HepG2 (cell line): Measurements from ENCODE around the gene KANSL3. TPM values are rescaled to one million over a fixed set of nuclear protein-coding genes. Genes with fewer than 3 reads are reported as not detected.
"Not testable (repeated sequence)": the region's sequence is repeated elsewhere in the genome, so short reads cannot be mapped to it uniquely, and the experiment has no call there.

Experiments
- ATAC-seq: fragments of 200-7000 bp; cut with Tn5 transposase; 3 replicates; pipeline ENCODE4 v1.9.1; 2020; ENCODE audit warnings: mild to moderate bottlenecking, moderate library complexity
- BruUV-seq: library from RNA; stranded (reverse); fragments of 400-500 nt; replicated peaks from 2 replicates; lab custom pipeline; 2021; lab: Mats Ljungman, UMichigan
- CTCF ChIA-PET: fragments of 300-600 bp; formaldehyde crosslinking; extraction: SDS; loops from one replicate; lab custom pipeline; 2021; ENCODE audit warnings: low total read pairs, inconsistent platforms, low intra/inter-chr PET ratio; lab: Yijun Ruan, JAX
- POLR2A ChIA-PET: fragments of 350-600 bp; sonication (Branson Sonifier 250); formaldehyde crosslinking; loops from one replicate; lab custom pipeline; 2020; ENCODE audit warnings: antibody characterized with exemption, inconsistent platforms; lab: Yijun Ruan, JAX
- DNase-seq: peaks from one replicate; pipeline ENCODE4 v3.0.0-alpha.2; 2015; ENCODE audit warnings: low spot score
- FAIRE-seq: peaks from 3 replicates; lab custom pipeline; 2011; peaks lifted over from hg19 to GRCh38; lab: Jason Lieb, UNC
- H2AFZ ChIP-seq: one replicate; pipeline ENCODE4 v1.6.1; 2011; ENCODE audit warnings: low read length, inconsistent platforms
- H3K27ac ChIP-seq: fragments of 300-600 bp; 3 replicates; pipeline ENCODE4 v1.8.0; 2011; ENCODE audit warnings: mixed run types, mild to moderate bottlenecking, mixed read lengths, low read length, inconsistent platforms; ENCODE audit not compliant: insufficient read depth; ENCODE audit errors: extremely low read length
- H3K27me3 ChIP-seq, 2 experiments: fragments of 200-600 bp in 1 of 2; 2 replicates in 1 of 2; 3 replicates in 1 of 2; pipeline versions ENCODE4 v1.6.0 to v1.8.0; 2011; ENCODE audit warnings: low read length in 2 of 2, mild to moderate bottlenecking in 2 of 2, moderate library complexity in 2 of 2, inconsistent platforms in 1 of 2; ENCODE audit not compliant: insufficient read depth in 2 of 2, control insufficient read depth in 1 of 2
- H3K36me3 ChIP-seq, 2 experiments: fragments of 200-600 bp in 1 of 2; replicated peaks in 1 of 2; 2 replicates in 1 of 2; 3 replicates in 1 of 2; pipeline versions ENCODE4 v1.5.1 to v1.8.0; 2011; ENCODE audit warnings: low read length in 2 of 2, inconsistent platforms in 1 of 2; ENCODE audit not compliant: insufficient read depth in 2 of 2, control insufficient read depth in 1 of 2
- H3K4me1 ChIP-seq: 2 replicates; pipeline ENCODE4 v1.5.1; 2012; ENCODE audit warnings: low read length, inconsistent platforms; ENCODE audit not compliant: insufficient read depth
- H3K4me2 ChIP-seq: 2 replicates; pipeline ENCODE4 v1.6.0; 2011; ENCODE audit warnings: low read depth, low read length, inconsistent platforms
- H3K4me3 ChIP-seq, 3 experiments: fragments of 200-600 bp in 1 of 3; sonication (generic), shearing (Covaris generic) in 1 of 3; replicated peaks in 1 of 3; 2 replicates each; pipeline ENCODE4 v1.5.1; 2011 to 2016; ENCODE audit warnings: low read length in 3 of 3, inconsistent platforms in 2 of 3, low read depth in 2 of 3, mild to moderate bottlenecking in 2 of 3, control low read depth in 1 of 3, mixed read lengths in 1 of 3; ENCODE audit not compliant: insufficient read depth in 1 of 3
- H3K79me2 ChIP-seq: one replicate; pipeline ENCODE4 v1.6.1; 2011; ENCODE audit warnings: low read length, inconsistent platforms; ENCODE audit not compliant: insufficient read depth
- H3K9ac ChIP-seq: 2 replicates; pipeline ENCODE4 v1.6.0; 2011; ENCODE audit warnings: mild to moderate bottlenecking, low read depth, low read length, inconsistent platforms; ENCODE audit not compliant: insufficient read depth
- H3K9me3 ChIP-seq: 2 replicates; pipeline ENCODE4 v1.5.1; 2012; ENCODE audit warnings: mild to moderate bottlenecking, low read length
- H4K20me1 ChIP-seq: 2 replicates; pipeline ENCODE4 v1.6.0; 2011; ENCODE audit warnings: inconsistent platforms, mild to moderate bottlenecking, low read length, moderate library complexity; ENCODE audit not compliant: insufficient read depth
- MZF1 ChIP-seq: sonication (generic); formaldehyde crosslinking; IDR thresholded peaks from 2 replicates; pipeline ENCODE4 v1.8.1; 2023; ENCODE audit warnings: mild to moderate bottlenecking, missing genetic modification reagents, borderline replicate concordance
- SAFB2 ChIP-seq: sonication (generic); formaldehyde crosslinking; IDR thresholded peaks from 2 replicates; pipeline ENCODE4 v1.5.1; 2020; ENCODE audit warnings: missing genetic modification reagents, low read depth, mild to moderate bottlenecking, borderline replicate concordance
- TIGD3 ChIP-seq: sonication (generic); formaldehyde crosslinking; IDR thresholded peaks from 2 replicates; pipeline ENCODE4 v1.5.1; 2020; ENCODE audit warnings: mild to moderate bottlenecking, missing genetic modification reagents, borderline replicate concordance
- U2AF1 ChIP-seq: fragments of 200-400 bp; formaldehyde crosslinking; optimal IDR thresholded peaks from 2 replicates; pipeline ENCODE3; 2017; ENCODE audit warnings: mild to moderate bottlenecking, low read depth, low read length
- ZBTB46 ChIP-seq: sonication (generic); formaldehyde crosslinking; IDR thresholded peaks from 2 replicates; pipeline ENCODE4 v1.4.0; 2020; ENCODE audit warnings: mild to moderate bottlenecking, missing genetic modification reagents, borderline replicate concordance
- ZNF263 ChIP-seq: sonication (generic); formaldehyde crosslinking; IDR thresholded peaks from 2 replicates; pipeline ENCODE4 v1.4.0; 2020; ENCODE audit warnings: missing genetic modification reagents
- ZNF343 ChIP-seq: sonication (generic); formaldehyde crosslinking; IDR thresholded peaks from 2 replicates; pipeline ENCODE4 v1.4.0; 2020; ENCODE audit warnings: mild to moderate bottlenecking, missing genetic modification reagents
- WGBS: methylation state at CpG from one replicate; pipeline ENCODE4 v1.1.6; 2017; ENCODE audit warnings: low lambda C conversion rate; 5-methylcytosine and 5-hydroxymethylcytosine counted together
- in situ Hi-C: cut with HindIII; loops from 2 replicates; pipeline ENCODE4 v1.10.0; 2017; ENCODE audit warnings: low pct_unique_long_range_greater_than_20kb; ENCODE audit not compliant: extremely low pct_ligation_motif_present
- intact Hi-C: fragments of 100-400 bp; cut with micrococcal nuclease; formaldehyde crosslinking; loops from one replicate; pipeline ENCODE4 v1.10.0; 2022; ENCODE audit not compliant: unreplicated experiment
- polyA plus RNA-seq, 8 experiments: library from polyadenylated mRNA; depleted of rRNA in 3 of 8; stranded (reverse) in 7 of 8; unstranded in 1 of 8; fragments of >200 nt; fragmentation: Illumina TruSeq in 4 of 8; extraction: Trizol in 4 of 8; gene quantifications; 2 replicates each; pipeline versions ENCODE4 v1.2.1 to v1.2.3, GENCODE V29; 2011 to 2016; ENCODE audit warnings: low read depth in 4 of 8, missing spikeins in 1 of 8, mixed read lengths in 1 of 8; ENCODE audit not compliant: insufficient read depth in 1 of 8
- total RNA-seq, 5 experiments: library from RNA; depleted of rRNA; stranded (reverse); fragments of >200 nt; fragmentation: Illumina TruSeq; extraction: Trizol; gene quantifications; 2 replicates each; pipeline ENCODE4 v1.2.3, GENCODE V29; 2016; ENCODE audit warnings: low read depth in 1 of 5

The KANSL3 gene
- total and polyA plus RNA-seq, 2 of the 13 experiments (the other 11 are each of a cell fraction or from before 2014, with no cell fraction given): 20.8 to 37.3 TPM

- TF ChIP-seq SAFB2 (CRISPR knock-in tag): 0 out of 2 replicates have a peak, but pooled peaks have one; percentile 9
- TF ChIP-seq MZF1: 0 out of 2 replicates have a peak, but pooled peaks have one; percentile 14
- 0 out of 2 replicates have a peak, but pooled peaks have one; percentile 15 for TF ChIP-seq ZNF343 (CRISPR knock-in tag)
- 0 out of 2 replicates have a peak, but pooled peaks have one; percentile 8 for TF ChIP-seq ZNF263 (CRISPR knock-in tag)
- TF ChIP-seq ZBTB46 (CRISPR knock-in tag): 0 out of 2 replicates have a peak, but pooled peaks have one; percentile 17
- TF ChIP-seq TIGD3 (CRISPR knock-in tag): 0 out of 2 replicates have a peak, but pooled peaks have one; percentile 74
- peak; percentile 17 for TF ChIP-seq U2AF1
- not testable (repeated sequence) for H2AFZ ChIP-seq
- peak overlapping the region; percentile 95 for H3K4me2 ChIP-seq
Observed at GRCh38 chr2:96553957-96554292, 84.2 kb downstream of the KANSL3 start.

More at GRCh38 chr2:96553957-96554292, 84.2 kb downstream of the KANSL3 start:
- BruUV-seq, CTCF ChIA-PET, in situ Hi-C loops, DNase-seq, H4K20me1 ChIP-seq, H3K79me2 ChIP-seq, H3K27me3 ChIP-seq, H3K36me3 ChIP-seq, H3K9me3 ChIP-seq, ATAC-seq, FAIRE-seq, H3K27ac ChIP-seq: not testable (repeated sequence)
- POLR2A ChIA-PET: interaction anchor here (1.0 to 1.6 kb wide), 3 partner anchors 83 to 346 kb away, joined by 3 to 4 read pairs (median 3); partner anchors contain the start of genes CNNM3 and STARD7
- WGBS: 30% methylated on average over 9 of the region's 9 CpGs
- peak overlapping the region; percentile 22; the same call in 1 of the 2 replicates for H3K9ac ChIP-seq
- intact Hi-C loops: loop anchor here (1.0 to 5.0 kb wide), 3 partner anchors 48 to 406 kb away; no protein-coding TSS in a partner anchor
- H3K4me3 ChIP-seq: peak overlapping the region in 2 of 3 experiments; percentile 29 to 67; a peak in 3 of 6 replicates
- H3K4me1 ChIP-seq: peaks cover 70% of the 10 kb centered on the region
